DMS153 treated with DMSO at 0.1 percent for 48 hours (cell line): Measurements from ENCODE around the gene MYL10.
"Not testable (repeated sequence)": the region's sequence is repeated elsewhere in the genome, so short reads cannot be mapped to it uniquely, and the experiment has no call there.

Experiments used
- DNase-seq: peaks from one replicate; lab custom pipeline; 2025; ENCODE audit not compliant: unreplicated experiment; lab: John Stamatoyannopoulos, UW

The MYL10 gene

DNA sequence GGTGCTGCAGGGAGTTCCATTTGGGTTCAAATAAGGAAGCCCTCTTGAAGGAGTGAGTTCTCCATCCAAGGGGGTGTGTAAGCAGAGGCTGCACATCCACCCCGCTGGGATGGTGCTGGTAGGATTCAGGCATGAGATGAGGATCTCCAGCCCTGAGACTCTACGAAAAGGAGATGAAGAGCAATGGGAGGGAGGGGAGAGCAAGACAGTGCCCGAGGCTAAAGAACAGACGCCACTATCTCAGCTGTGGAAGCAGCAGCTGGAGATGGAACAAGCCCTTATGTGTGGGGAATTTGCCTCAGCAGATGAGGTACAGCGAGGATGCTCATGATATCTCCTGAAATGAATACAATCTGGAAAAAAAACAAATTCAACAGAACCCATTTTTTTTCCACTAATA is 28.1 kb upstream of the MYL10 start:
- DNase-seq = no peak

GRCh38 chr7:101651112-101651511 is 22.0 kb upstream of the MYL10 start:
- no peak for DNase-seq

GRCh38 chr7:101650579-101651081 is 21.5 kb upstream of the MYL10 start:
- no peak for DNase-seq

- not testable (repeated sequence) for DNase-seq
These were observed 18.8 kb upstream of the MYL10 start for GRCh38 chr7:101647876-101648275.

DNA sequence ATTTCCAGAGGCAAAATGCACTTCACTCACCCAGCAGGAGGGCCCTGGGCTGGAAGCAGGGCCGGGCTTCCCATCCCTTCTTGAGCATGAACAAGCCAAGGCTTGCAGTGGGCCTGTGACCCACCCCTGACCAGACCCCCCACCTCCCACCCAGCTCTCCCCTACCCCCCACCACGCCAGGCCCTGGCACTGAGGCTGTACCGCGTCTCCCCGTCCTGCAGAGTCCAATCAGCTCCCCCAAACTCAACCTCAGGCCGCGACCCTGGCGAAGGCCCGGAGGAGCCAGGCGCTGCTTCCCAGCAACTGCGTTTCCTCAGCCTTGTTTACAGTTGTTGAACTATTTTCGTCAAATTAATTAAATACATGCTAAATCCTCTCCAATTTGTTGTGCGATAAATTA is 16.9 kb upstream of the MYL10 start:
- DNase-seq = no peak

GRCh38 chr7:101644879-101645278 is 15.8 kb upstream of the MYL10 start:
- no peak for DNase-seq

DNA sequence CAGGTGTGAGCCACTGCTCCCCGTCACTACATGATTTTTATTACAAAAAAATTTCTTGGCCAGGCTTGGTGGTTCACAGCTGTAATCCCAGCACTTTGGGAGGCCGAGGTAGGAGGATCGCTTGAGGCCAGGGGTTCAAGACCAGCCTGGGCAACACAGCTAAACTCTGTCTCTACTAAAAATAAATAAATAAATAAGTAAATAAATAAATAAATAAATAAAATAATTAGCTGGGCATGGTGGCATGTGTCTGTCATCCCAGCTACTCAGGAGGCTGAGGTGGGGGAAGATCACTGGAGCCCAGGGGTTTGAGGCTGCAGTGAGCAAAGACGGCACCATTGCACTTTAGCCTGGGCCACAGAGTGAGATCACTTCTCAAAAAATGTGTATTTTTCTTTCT is 10.0 kb upstream of the MYL10 start:
- DNase-seq = not testable (repeated sequence)

DNA sequence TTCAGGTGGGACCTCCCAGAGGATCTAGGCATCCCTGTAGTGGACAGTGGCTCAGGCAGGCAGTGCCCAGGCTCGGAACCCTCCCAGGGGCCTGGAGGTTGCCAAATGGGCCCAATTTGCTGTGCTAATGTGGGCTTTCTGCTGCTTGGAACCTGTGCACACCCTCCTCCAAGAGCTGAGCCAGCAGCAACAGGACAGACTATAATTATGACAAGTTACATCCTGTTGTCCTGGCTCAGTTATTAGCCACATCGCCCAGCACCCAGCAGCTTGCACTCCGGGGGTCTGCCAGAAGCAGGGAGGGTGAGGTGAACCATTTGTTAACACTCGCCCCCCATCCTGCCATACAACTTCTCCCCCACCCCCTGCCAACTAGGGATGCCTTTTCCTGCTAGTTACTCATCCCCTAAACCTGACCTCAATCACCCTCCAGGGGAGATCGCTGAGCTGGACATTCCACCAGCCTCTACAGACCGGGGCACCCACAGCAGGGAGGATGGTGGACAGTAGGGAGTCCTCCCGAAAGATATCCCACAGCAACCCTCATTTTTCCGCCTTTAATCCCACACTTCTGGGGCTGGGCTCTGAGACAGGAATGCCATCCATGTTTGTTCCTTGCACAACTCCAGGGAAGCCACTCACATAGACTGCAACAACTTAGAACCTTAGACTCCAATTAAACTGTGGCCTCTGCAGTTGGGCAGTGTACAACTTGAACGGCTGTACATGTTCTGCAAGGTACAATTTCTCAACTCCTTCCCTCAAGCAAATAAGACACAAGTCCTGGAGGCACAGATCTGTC is 7.9 kb upstream of the MYL10 start:
- no peak for DNase-seq

GRCh38 chr7:101635484-101635883 is 6.4 kb upstream of the MYL10 start:
- DNase-seq = no peak

DNA sequence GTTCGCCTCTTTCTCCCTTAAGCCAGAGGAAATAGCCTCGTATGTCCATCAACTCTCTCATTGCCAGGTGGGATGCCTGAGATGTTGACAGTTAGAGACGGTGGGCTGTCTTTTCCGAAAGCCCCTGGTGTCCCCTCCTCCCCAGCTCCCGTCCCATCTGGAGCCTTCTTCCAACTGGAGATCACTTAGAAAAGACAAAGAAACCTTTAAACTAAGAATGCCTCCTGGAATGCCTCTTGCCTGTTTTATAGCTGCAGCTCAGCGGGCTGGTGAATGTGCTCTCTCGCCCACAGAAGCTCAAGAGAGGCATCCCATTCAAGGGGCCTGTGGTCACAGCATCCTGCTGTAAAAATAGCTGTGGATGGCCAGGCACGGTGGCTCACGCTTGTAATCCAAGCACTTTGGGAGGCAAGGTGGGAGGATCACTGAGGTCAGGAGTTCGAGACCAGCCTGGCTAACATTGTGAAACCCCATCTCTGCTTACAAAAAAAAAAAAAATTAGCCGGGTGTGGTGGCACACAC is 5.2 kb upstream of the MYL10 start:
- DNase-seq = no peak

DNA sequence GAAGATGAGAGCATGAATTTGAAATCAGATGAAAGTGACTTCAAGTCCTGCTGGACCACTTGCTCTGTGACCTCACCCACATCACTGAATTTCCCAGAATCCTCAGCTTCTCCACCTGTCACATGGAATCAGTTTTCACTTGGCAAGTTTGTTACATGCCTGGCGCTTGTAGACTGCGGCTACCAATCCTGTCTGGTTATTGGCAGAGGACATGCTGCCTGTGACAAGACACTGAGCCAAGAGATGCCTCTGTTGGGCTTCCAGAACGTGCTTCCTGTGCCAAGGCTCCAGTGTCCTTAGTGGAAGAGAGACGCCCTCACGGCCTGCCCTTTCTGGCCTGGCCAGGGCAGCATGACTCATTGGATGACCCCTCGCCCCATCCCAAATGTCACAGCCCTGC is 4.4 kb upstream of the MYL10 start:
- no peak for DNase-seq

- no peak for DNase-seq
These were observed 3.5 kb upstream of the MYL10 start for GRCh38 chr7:101632641-101633040.

DNA sequence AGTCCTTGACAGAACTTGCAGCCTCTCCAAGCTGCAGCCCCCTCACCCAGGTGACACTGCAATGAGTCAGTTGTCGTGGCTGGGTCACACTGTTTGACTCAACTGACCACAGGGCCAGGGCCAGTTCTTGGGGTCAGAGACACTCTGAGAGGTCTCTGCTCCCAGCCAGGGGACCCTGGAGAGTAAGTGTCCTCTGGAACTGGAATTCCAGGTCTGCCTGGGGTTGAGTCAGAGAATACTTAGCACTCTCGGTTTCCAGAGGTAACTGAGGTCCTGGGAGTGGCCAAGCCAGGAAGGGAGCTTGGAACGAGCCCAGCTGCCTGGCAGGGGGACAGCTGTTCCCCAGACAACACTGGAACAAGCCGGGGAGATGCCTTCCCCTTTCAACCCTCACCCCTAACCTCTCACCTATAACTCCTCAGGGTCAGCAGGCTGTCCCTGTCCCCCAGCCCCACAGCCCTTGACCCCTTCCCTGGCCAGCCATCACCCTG is 2.2 kb upstream of the MYL10 start:
- DNase-seq = no peak

- no peak for DNase-seq
These were observed 1.5 kb upstream of the MYL10 start for GRCh38 chr7:101630591-101630990.

GRCh38 chr7:101628522-101628921 is 574 bp downstream of the MYL10 start:
- no peak for DNase-seq

DNA sequence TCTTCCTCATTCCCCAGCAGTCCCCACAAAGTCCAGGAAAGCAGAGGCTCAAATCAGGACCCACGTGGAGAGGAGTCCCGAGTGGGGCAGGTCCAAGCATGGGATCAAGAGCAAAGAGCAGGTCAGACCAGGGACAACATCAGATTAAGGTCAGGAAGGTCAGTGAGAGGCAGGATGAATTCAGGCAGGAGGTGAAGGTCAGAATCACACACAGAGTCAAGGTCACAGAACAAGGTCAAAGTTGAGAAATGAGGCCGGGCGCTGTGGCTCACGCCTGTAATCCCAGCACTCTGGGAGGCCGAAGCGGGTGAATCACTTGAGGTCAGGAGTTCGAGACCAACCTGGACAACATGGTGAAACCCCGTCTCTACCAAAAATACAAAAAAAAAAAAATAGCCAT is 2.3 kb downstream of the MYL10 start:
- DNase-seq = no peak

DNA sequence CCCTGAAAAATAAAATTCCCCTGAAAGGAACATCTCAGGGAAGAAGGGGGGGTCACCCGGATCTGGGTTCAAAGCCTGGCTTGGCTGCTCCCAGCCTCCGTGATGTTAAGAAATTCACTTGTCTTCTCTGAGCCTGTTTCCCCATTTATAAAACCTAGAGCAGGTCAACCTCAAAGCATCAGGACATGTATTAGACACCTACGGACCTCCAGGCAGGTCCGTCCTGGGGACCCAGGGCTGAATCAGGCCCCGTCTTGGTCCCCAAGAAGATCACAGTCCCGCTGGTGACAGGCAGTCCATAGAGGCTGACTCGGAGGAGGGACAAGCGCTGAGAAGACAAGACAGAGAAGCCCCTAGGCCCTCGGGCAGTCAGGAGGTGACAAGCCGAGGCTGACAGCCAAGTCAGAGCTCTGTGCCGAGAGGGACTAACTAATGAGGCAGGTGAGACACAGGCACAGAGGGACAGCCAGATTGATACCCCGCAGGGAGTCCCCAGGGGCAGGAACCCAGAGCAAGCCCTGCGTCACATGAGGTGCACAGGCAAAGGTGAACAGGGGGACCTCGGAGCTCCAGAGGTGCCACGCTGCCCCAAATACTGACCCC is 2.9 kb downstream of the MYL10 start:
- DNase-seq = no peak

DNA sequence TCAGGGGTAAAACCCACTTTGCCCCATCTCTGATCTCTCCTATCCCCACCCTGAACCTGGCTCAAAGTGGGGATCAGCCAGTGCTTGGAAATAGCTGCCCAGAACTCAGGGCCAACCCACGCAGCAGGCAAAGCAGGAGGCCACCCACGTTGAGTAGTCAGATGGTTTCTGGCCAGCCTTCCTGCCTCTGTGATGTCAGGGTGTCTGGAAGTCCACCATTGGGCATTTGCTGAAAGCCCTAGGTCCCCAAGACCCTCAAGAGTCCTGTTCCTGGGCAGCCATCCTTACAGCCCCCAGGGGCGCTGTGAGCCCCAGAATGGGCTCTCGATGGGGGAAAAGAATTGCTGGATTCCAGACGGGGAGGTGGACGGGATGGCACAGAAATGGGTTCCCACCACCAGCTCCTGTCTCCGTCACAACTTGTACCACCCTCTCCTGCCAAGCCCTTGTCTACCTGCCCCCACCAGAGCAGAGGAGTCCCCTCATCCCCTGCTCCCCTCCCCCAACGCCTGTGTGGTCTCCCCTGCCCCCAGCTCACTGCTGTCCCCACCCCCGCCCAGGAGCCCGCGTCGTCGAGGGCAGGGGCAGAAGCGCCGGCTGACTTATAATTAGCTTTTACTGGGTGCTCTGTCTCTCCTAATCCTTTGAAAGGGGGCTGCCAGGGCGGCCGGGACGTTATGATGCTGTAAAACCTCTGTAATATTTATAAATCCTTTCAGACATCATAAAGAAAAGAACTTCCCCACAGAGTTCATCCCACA is 3.9 kb downstream of the MYL10 start:
- DNase-seq = no peak

DNA sequence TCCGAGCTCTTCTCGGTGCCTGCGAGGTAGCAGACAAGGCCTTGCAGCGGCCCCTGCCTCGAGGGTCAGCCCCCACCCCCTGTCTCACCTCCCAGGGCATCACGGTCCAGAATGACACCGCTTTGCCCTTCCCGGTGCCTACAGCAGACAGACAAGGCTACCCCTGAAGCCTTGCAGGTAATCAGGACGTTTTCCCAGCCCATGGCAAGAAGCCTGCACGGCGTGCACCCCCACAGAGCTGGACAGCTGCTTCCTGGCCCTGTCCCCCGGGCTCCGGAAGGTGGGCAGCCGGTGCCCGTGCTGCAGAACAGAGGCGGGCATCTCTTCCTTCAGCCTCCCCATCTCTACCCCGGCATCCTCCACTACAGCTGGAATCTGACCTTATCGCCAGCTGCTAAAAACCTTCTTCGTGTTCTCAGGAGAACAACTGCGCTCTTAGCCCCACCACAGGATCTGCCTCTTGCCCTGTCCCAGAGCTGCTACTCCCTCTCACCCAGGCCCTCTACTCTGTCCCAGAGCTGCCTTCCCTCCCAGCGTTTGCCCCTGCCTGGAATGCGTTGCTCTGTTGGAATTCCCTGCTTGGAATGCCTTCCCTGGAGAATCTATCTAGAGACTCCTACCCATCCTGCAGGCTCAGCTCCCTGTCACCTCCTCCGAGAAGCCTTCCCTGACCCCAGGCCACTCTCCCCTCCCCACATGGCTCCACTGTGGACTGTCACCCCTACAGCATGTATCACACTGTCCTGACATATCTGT is 4.7 kb downstream of the MYL10 start:
- no peak for DNase-seq

DNA sequence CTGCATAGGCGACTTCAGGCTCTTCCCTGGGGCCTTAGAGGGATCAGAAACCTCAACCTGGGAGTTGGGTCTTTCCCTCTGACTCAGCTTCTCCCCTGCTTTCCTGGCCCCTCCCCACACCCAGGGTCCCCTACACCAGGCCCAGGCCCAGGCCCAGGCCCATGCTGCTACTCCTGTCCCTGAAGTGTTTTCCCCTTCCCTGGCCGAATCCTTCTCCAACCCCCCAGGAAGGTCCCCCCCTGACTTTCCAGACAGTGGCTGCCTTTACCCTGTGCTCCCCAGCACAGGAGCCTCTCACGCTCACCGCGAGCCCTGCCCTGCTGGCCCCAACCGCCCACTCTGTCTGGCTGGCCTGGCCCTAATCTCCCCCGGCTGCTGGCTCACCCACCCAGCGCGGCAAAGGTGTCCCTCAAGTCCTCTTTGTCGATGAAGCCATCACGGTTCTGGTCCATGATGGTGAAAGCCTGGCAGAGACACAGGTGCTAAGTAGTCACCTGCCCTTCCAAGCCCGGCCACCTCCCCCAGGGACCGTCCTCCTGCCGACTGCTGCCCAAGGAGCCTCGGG is 6.4 kb downstream of the MYL10 start:
- no peak for DNase-seq
